ENCODE data around the gene GSX2.

GRCh38 chr4:54144661-54145171 is 44.8 kb downstream of the GSX2 start:
- TF ChIP-seq POLR2A (IDR thresholded peaks at IDR 0.05) (no peak), CTCF (IDR thresholded peaks at IDR 0.05) (no peak)
